ENCODE results near the gene OR10H5. TPM values are rescaled to one million over a fixed set of nuclear protein-coding genes. Genes with fewer than 3 reads are reported as not detected.
"Not testable (repeated sequence)": the region's sequence is repeated elsewhere in the genome, so short reads cannot be mapped to it uniquely, and the experiment has no call there.

OR10H5 gene
- total RNA-seq, 2 experiments from 2014 or later, result not detected

GRCh38 chr19:15840833-15841232 lies 53.4 kb downstream of the OR10H5 start:
- DNase-seq, result no peak
- Mint-ChIP-seq H3K27ac (no peak overlapping the region), H3K36me3 (ENCODE audit: low read depth) (peaks cover 4% of the 10 kb centered on the region), H3K4me1 (peaks cover 55% of the 10 kb centered on the region), H3K4me3 (no peak overlapping the region), H3K27me3 (no peaks in the 10 kb centered on the region), H3K9me3 (no peaks in the 10 kb centered on the region)
- POLR2A ChIA-PET, result no interaction called here
- CTCF ChIA-PET, result no interaction called here

GRCh38 chr19:15841875-15842569 lies 54.6 kb downstream of the OR10H5 start:
- H3K9me3 Mint-ChIP-seq, result no peaks in the 10 kb centered on the region
- H3K4me3 Mint-ChIP-seq, result no peak overlapping the region
- no peaks in the 10 kb centered on the region for H3K27me3 Mint-ChIP-seq
- POLR2A ChIA-PET, result no interaction called here
- no peak overlapping the region for H3K27ac Mint-ChIP-seq
- no peak for DNase-seq
- H3K4me1 Mint-ChIP-seq, result peaks cover 57% of the 10 kb centered on the region
- H3K36me3 Mint-ChIP-seq (ENCODE audit: low read depth), result peaks cover 3% of the 10 kb centered on the region
- CTCF ChIA-PET, result no interaction called here

- Mint-ChIP-seq H3K4me3 (no peak overlapping the region), H3K27me3 (no peaks in the 10 kb centered on the region), H3K27ac (peak overlapping the region; percentile 87), H3K36me3 (ENCODE audit: low read depth) (peaks cover 3% of the 10 kb centered on the region), H3K4me1 (peaks cover 48% of the 10 kb centered on the region), H3K9me3 (no peaks in the 10 kb centered on the region)
- ChIA-PET CTCF (interaction anchor here (1.3 kb wide), 1 partner anchor 8 kb away, joined by 4 read pairs; no protein-coding TSS in a partner anchor), POLR2A (no interaction called here)
- DNase-seq, result no peak
These were observed 55.9 kb downstream of the OR10H5 start for GRCh38 chr19:15843203-15843893.

- H3K9me3 Mint-ChIP-seq; POLR2A ChIA-PET; DNase-seq; H3K36me3 Mint-ChIP-seq (ENCODE audit: low read depth); H3K27me3 Mint-ChIP-seq; H3K4me3 Mint-ChIP-seq: not testable (repeated sequence)
- CTCF ChIA-PET, result interaction anchor here (1.3 kb wide), 1 partner anchor 9 kb away, joined by 4 read pairs; no protein-coding TSS in a partner anchor
- Mint-ChIP-seq H3K27ac (peak overlapping the region; percentile 87), H3K4me1 (peaks cover 43% of the 10 kb centered on the region)
These were observed 56.4 kb downstream of the OR10H5 start for GRCh38 chr19:15843894-15844222.

GRCh38 chr19:15846923-15847322 lies 59.5 kb downstream of the OR10H5 start:
- no peak overlapping the region for H3K4me3 Mint-ChIP-seq
- ChIA-PET CTCF (interaction anchor here (0.6 kb wide), 1 partner anchor 1073 kb away, joined by 3 read pairs; no protein-coding TSS in a partner anchor), POLR2A (interaction anchor here (0.6 kb wide), 1 partner anchor 229 kb away, joined by 3 read pairs; the partner anchor contains the start of gene TPM4)
- DNase-seq, result no peak
- peaks cover 3% of the 10 kb centered on the region for H3K36me3 Mint-ChIP-seq (ENCODE audit: low read depth)
- peaks cover 35% of the 10 kb centered on the region for H3K4me1 Mint-ChIP-seq
- H3K27me3 Mint-ChIP-seq, result no peaks in the 10 kb centered on the region
- no peak overlapping the region for H3K27ac Mint-ChIP-seq
- no peaks in the 10 kb centered on the region for H3K9me3 Mint-ChIP-seq

GRCh38 chr19:15850385-15850784 lies 62.9 kb downstream of the OR10H5 start:
- no peak for DNase-seq
- Mint-ChIP-seq H3K9me3 (no peaks in the 10 kb centered on the region), H3K4me1 (peaks cover 9% of the 10 kb centered on the region), H3K4me3 (no peak overlapping the region), H3K36me3 (ENCODE audit: low read depth) (no peaks in the 10 kb centered on the region), H3K27me3 (no peaks in the 10 kb centered on the region), H3K27ac (no peak overlapping the region)
- ChIA-PET POLR2A (no interaction called here), CTCF (no interaction called here)

Other genes starting within 250 kb of the OR10H5 start
- gene CYP4F8, start 172.4 kb upstream of the OR10H5 start, total RNA-seq, result not detected
- under 1 TPM; 0.15 to 0.23 TPM for gene CYP4F3, start 146.8 kb upstream of the OR10H5 start, total RNA-seq
- under 1 TPM in 1 of 2 experiments, not detected in 1; 0.10 TPM for gene CYP4F12, start 114.6 kb upstream of the OR10H5 start, total RNA-seq
- not detected for gene OR10H2, start 59.6 kb upstream of the OR10H5 start, total RNA-seq
- gene OR10H3, start 49.7 kb upstream of the OR10H5 start, total RNA-seq, result not detected
- not detected for gene OR10H1, start 28.0 kb downstream of the OR10H5 start, total RNA-seq
- not detected for gene CYP4F2, start 110.4 kb downstream of the OR10H5 start, total RNA-seq
- gene CYP4F11, start 146.9 kb downstream of the OR10H5 start, total RNA-seq, result not detected
- gene OR10H4, start 161.3 kb downstream of the OR10H5 start, total RNA-seq, result not detected